HG03460 (cell line): ENCODE results near the gene RGS3.
"Not testable (repeated sequence)": the region's sequence is repeated elsewhere in the genome, so short reads cannot be mapped to it uniquely, and the experiment has no call there.

Experiments
- ATAC-seq: cut with Tn5 transposase; IDR thresholded peaks from one replicate; pipeline ENCODE4 v1.9.1; 2021; ENCODE audit not compliant: unreplicated experiment

RGS3 gene

DNA sequence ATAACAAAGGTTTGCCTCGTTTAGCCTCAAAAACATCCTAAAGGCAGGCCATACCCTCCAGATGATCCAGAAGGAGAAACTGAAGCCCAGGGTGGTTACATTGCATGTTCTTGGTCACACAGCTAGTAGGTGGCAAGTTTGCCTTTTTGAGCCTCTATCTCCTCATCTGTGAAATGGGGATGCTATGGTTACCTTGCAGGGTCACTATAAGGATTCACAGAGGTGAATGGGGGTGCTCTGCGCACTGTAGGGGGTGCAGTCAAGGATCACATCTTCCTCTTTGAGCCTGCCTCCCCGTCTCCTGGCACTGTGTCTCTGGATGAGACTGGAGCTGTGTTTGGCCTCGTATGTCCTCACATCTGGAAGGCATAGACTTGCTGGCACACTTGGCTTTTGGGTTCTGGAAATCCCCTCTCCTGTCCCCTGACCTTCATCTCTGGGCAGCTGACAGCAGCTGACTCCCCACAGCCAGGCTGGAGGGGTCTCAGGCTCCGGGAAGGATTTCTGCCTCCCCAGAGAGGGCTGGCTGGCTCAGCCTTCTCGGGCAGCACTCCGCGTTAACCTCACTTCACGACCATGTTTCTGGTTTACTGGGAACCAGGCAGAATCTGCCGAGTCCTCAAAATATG is 167.7 kb downstream of the RGS3 start:
- no peak for ATAC-seq

DNA sequence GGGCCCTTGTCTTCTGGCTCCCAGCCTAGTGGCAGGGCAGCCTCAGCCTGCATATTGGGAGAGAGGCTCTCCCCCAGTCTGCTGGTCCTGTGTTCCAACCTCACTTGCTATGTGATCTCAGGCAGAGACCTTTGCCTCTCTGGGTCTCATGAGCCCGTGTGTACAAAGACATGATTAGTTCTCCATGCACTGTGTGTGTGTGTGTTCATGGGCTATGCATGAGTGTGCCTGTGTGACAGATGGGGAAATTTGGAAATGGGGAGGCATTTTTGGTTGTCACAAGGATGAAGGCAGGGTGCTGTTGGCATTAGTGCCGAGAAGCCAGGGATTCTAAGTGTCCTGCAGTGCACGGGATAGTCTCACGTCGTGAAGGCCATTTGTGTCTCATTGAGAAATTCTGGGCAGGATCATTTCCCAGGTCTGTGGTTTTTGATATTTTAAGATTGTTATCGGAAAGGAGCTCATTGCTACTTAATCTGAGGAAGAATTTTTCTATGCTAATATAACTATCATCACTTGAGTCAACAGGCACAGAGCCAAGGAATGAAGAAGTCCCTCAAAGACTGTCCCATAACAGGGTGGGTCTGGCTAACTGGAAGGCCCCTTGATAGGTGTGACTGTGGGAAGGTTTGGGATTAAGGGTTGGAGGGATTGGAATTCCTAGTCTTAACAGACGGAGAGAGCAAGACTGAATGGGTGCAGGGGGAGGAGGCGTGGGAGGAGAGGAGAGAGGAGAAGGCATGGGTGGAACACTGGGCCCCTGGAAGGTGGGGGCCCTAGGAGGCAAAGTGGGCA is 168.5 kb downstream of the RGS3 start:
- no peak for ATAC-seq

DNA sequence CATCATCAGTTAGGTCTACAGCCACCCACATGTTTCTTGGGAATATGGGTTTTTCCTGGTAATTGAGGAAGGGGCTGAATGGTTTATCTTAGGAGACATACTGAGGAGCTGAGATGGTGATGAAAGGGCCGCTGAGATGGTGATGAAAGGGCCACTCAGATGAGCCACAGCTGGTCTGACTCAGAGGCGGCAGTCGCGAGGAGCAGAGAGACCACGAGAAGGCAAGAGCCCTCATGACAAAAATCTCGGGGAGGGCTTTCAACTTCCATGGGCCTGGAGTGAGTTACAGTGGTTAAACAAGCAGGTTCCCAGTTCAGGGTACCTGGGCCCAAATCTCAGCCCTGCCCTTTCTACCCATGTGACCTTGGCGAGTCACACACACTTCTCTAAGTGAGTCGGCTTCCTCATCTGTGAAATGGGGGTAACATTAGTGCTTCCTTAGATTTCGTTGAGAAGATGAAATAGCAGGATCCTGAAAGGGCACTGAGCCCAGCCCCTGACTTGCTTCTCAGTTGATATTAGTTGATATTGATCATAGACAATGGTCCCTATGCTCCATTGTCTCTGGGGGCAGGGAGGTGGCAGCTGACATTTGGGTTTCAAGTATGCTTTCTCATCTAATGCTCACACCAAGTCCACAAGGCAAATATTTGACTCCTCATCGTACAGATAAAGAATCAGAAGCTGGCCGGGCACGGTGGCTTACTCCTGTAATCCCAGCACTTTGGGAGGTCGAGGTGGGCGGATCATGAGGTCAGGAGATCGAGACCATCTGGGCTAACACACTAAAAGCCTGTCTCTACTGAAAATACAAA is 169.5 kb downstream of the RGS3 start:
- ATAC-seq, result no peak

DNA sequence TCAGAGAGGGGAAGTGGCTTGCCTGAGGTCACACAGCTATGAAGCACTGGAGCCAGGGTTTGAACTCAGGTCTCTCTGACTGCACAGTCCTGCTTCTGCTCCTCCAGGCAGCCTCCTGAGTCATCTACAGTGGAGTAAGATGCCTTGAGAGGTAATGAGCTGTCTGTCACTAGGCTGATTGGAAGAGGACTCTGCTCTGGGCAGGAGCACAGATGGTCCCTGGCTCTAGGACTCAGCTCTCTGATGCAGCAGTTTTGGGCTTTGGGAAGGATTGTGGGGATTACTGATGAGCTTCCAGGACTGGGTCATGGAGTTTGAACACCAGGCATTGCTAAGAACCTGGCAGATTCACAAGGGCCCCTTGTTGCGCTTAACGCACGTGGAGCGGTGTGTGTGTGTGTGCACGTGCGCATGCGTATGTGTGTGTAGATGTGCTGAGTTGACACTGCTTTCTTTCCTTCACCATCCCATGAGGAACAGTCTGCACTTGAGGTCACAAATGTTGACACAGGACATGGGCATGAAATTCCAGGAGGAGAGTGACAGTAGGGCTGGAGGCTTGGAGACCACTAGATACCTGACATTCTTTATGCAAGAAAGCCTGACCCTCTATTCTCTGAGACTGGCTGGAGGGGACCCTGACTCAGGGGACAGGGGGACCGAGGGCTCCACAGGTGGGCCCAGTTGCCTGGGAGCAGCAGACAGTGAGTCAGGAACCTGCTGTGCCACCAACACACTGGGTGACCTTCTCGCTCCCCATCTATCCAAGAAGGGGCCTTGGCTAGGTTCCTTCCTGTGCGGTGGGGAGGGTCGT is 170.5 kb downstream of the RGS3 start:
- ATAC-seq, result no peak

DNA sequence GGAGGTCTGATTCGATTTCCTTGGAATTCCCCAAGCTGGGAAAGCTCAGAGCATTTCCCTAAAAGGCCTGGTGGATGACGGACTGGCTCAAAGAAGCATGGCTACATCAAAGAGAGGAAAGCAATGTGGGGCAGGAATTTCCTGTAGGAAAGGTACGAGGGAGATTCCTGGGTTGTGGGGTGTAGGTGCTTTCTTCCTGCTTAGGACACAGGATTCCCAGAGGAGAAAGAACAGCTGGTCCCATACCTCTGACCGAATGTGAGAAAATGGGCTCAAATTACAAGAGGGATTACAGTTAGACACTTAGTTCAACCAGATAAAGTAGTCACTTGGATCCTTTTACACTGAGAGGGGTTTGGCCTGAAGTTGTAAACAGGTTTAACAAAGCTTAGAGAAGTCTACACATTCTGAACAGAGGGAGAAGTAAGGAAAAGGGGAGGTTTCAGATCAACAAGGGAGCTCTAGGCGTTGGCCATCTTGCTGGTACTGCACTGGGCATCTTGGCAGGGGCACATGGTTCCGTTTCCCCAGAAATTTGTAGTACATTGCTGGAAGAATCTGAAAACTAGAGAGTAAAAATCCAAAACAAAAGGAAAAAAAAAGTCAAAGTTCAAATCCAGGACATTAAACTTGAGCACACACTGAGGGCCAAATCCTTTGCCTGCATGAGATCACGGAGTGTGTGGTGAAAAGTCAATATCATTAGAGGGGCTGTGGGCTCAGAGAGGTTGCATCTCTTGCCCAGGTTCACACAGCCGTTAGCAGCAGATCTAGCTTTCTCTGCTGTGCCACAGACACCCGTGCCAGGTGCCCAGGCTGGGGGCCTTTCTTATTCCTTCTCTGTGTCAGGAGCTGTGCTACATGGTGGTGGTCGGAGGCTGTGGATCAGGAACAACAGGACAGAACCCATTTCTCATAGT is 171.3 kb downstream of the RGS3 start:
- no peak for ATAC-seq

DNA sequence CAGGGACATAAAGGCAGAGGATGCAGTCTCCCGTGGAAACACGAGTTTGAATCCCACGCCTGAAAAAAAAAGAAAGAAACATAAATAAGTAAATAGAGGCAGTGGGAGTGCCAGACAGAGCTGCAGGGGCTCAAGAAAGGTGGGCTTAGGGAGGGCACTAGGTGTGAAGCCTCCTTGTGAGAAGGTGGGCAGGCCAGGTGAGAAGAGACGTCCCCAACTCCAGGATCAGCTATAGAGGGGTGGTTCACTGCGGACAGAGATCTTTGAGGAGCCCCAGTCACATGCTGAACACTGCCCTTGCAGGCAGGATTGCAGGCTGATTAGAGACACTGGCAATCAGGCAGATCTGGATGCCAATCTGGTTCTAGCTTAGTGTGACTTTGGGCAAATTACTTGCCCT is 172.1 kb downstream of the RGS3 start:
- ATAC-seq, result no peak

DNA sequence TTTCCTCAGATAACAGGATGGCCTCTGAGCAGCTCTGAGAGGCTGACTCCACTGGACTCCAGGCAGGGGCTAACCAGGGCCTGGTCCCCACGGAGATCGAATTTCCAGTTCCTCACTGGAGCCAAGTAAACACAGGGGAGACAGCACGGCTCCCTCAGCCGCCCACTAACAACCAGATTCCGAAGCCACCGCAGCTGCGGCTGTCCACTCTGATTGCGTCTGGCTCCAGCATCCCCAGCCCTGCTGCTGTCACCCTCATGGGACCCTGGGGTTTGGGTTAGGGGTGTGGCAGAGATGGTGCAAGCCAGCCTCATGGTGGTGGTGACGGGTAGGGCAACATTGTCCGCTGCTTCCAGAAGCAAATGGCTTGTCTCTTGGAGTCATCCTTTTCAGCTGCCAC is 172.6 kb downstream of the RGS3 start:
- ATAC-seq, result no peak

DNA sequence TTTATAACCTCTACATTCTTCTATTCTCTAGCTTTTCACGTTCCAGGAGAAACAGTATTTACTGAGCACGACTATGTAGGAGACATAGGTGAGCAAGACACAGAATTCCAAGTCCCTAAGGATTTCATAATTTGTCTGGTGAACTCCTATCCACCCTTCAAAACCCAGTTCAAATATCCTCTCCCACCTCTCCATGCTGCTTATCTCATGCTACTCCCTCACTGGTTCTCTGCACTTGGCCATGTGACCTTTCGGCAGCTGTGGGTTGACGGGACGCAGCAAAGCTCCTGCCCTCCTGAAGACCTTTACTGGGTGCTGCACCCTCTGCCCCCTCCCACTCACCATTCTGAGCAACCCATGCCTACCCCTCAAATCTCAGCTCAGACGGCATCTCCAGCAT is 173.2 kb downstream of the RGS3 start:
- no peak for ATAC-seq

DNA sequence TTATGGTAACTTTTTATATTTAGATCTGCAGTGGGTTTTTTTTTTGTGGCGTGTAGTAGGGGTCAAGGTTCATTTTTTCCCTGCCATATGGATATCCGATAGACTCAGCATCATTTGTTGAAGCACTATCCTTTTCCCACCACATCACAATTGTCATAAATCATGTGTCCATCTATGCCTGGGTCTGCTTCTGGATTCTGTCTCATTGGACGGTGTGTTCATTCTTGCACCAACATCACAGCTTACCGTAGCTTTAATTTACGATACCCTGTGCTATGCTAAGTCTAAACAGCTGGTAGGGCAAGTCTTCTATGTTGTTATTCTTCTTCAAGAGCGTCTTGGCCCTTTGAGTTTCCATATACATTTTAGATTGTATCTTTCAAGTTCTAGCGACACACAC is 175.0 kb downstream of the RGS3 start:
- ATAC-seq, result no peak

DNA sequence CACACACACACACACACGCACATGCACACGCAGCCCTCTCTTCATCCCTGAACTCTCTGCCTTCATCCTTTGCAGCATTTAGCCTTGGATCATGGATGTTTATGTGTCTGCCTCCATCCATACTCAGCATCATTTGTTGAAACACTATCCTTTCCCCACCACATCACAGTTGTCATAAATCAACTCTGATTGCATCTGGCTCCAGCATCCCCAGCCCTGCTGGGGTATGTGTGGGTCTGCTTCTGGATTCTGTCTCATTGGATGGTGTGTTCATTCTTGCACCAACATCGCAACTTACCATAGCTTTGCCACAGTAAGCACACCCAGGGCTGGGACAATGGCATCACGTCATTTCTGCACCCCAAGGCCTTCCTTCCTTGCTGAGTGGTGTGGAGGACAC is 175.4 kb downstream of the RGS3 start:
- ATAC-seq, result no peak

DNA sequence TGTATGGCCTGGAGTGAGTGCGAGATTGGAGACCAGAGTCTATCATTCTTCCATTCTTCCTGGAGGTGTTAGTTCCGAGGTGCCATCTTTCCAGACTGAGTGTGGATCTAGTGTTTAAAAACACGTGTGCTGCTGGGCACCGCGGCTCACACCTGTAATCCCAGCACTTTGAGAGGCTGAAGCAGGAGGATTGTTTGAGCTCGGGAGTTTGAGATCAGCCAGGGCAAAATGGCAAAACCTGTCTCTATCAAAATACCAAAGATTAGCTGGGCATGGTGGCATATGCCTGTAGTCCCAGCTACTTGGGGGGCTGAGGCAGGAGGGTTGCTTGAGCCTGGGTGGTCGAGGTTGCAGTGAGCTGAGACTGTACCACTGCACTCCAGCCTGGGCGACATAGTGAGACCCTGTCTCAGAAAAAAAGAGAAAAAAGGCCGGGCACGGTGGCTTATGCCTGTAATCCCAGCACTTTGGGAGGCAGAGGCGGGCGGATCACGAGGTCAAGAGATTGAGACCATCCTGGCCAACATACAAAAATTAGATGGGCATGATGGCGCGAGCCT is 176.0 kb downstream of the RGS3 start:
- not testable (repeated sequence) for ATAC-seq

DNA sequence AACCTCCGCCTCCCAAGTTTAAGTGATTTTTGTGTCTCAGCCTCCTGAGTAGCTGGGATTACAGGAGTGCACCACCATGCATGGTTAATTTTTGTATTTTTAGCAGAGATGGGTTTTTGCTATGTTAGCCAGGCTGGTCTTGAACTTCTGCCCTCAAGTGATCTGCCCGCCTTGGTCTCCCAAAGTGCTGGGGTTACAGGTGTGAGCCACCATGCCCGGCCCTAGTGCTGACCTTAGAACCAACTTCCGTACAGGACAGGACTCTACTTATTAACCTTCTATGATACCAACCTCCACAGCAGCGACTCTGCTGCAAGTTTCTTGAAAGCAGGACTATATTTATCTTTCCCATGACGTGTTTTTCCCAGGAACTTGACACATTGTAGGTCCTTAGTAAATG is 176.9 kb downstream of the RGS3 start:
- no peak for ATAC-seq

DNA sequence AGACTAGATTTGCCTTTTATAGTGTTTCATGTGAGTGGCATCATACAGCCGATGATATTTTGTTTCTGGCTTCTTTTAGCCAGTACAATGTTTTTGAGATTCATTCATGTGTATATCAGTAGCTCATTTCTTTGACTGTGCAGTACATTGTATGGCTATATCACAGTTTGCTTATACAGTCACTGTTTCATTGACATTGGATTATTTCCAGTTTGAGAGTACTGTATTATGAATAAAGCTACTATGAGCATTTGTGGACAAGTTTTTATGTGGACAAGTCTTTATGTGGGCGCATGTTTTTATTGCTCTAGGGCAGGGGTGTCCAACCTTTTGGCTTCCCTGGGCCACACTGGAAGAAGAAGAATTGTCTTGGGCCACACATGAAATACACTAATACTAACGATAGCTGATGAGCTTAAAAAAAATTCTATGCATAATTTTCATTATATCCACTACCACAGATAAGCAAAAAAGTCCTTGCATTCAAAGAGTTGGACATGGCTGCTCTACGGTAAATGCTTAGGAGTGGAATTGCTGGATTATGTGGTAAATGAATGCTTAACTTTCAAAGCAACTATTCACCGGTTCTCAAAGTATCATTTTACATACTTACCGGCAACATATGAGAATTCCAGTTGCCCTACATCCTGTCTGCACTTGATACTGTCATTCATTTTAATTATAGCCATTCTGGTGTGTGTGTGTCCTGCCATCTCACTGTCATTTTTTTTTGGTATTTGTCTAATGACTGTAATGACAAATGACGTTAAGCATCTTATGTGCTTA is 177.8 kb downstream of the RGS3 start:
- no peak for ATAC-seq

DNA sequence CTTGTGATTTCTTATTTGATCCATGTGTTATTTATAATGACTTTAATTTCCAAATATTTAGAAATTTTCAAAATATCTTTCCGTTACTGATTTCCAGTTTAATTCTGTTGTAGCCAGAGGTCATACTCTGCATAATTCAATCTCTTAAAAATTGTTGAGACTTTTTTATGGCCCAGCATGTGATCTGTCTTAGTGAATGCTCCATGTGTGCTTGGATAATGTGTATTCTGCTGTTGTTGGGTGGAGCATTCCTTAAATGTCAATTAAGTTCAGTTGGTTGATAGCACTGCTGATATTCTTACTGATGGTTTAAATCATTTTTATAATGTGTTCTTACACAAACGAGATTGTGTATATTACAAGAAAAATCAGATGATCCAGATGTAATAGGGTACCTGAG is 180.8 kb downstream of the RGS3 start:
- no peak for ATAC-seq

DNA sequence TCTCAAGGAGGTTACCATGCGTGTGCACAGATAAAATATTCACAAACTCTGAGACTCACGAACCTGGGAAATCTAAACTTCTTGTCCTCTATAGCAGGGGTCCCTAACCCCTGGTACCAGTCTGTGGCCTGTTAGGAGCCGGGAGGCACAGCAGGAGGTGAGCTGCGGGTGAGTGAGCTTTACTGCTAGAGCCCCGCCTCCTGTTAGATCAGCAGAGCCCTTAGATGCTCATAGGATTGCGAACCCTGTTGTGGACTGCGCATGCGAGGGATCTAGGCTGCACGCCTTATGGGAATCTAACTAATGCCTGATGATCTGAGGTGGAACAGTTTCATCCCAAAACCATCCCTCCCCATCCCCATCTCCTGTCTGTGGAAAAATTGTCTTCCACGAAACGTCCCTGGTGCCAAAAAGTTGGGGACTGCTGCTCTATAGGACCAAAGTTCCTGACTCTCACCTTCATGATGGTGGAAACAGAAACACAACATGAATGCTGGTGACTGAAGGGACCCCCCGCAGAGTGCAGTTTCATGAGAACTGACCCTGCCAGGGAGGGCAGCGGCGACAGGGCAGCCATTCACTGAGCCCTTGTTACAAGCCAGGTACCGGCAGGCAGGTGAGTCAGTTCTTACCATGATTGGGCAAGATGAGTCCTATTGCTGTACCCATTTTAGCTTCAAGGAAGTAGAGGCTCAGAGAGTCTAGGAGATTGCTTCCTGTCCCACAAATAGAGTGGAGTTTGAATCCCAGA is 181.9 kb downstream of the RGS3 start:
- ATAC-seq, result no peak

DNA sequence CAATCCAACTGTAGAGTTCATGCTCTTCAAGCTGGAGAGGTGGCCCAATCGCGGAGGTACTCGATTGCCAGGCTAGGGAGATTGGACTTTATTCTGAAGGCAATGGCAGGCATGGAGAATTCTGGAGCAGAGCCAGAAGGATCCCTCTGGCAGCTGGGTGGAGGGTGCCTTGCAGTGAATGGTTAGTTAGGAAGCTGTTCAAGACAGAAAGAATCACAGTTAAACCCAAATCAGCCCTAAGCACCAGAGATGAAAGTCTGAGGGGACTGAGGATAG is 182.4 kb downstream of the RGS3 start:
- no peak for ATAC-seq

DNA sequence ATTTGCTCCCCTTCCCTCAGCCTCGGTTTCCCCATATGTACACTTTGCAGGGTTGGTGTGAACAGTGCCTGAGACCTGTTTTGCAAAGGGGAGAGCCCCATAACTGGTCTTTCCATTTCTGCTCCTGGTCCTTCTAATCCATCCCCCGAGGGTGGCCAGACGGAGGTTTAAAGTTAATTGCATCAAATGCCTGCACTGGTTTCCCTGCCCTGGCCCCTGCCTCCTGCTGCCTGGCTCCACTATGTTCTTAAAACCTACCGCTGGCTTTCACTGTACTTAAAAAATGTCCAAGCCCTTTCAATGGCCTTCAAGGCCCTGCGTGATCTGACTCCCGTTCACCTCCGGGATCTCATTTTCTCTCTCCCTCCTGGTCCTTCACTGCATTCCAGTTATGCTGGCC is 183.0 kb downstream of the RGS3 start:
- no peak for ATAC-seq
